ENCODE data around the gene ABL1. TPM values are rescaled to one million over a fixed set of nuclear protein-coding genes. Genes with fewer than 3 reads are reported as not detected.

The ABL1 gene
- total and polyA plus RNA-seq, 2 of the 13 experiments (the other 11 are each of a cell fraction or from before 2014, with no cell fraction given): 10.8 to 20.4 TPM

DNA sequence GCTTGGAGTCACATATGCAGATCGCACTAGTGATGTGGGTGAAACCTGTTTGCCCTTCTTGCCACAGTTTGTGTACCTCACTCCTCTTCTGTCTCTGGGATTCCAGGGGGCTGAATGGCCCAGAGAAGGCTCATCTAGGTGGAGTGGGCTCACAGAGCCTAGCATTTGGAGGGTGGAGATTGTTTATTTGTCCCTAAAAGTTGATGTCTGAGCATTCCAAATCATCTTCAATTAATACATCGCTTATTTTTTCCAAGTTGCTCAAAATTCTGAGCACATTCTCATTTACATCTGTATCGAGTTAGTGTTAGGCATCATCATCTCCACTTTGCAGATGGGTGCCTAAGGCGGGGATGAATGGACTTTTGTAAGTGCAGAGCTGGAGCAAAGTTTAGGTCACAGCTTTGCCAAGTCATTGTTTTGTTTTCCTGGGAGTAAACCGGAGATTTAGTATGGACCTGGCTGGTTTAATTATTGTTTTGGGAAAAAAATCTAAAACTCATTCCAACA lies 2.0 kb downstream of the ABL1 start (continued):
- TF ChIP-seq ZNF558 (CRISPR knock-in tag; IDR thresholded peaks at IDR 0.05; ENCODE audit: borderline replicate concordance) (no peak), ZNF235 (CRISPR knock-in tag; IDR thresholded peaks at IDR 0.05; ENCODE audit: borderline replicate concordance) (no peak), LBX2 (CRISPR knock-in tag; IDR thresholded peaks at IDR 0.05; ENCODE audit: borderline replicate concordance) (no peak), WIZ (CRISPR knock-in tag; IDR thresholded peaks at IDR 0.05) (no peak), SAP130 (CRISPR knock-in tag; IDR thresholded peaks at IDR 0.05; ENCODE audit: low read depth) (peak; percentile 55), ZNF326 (CRISPR knock-in tag; IDR thresholded peaks at IDR 0.05; ENCODE audit: borderline replicate concordance) (no peak), ELF3 (CRISPR knock-in tag; IDR thresholded peaks at IDR 0.05) (no peak), ZNF615 (CRISPR knock-in tag; IDR thresholded peaks at IDR 0.05; ENCODE audit: borderline replicate concordance) (no peak), GTF3A (CRISPR knock-in tag; conservative IDR thresholded peaks at IDR 0.05) (no peak), RARG (CRISPR knock-in tag; IDR thresholded peaks at IDR 0.05; ENCODE audit: low read depth) (no peak), ATM (IDR thresholded peaks at IDR 0.05; ENCODE audit: borderline replicate concordance) (no peak)
- TF ChIP-seq, protein P1, sequence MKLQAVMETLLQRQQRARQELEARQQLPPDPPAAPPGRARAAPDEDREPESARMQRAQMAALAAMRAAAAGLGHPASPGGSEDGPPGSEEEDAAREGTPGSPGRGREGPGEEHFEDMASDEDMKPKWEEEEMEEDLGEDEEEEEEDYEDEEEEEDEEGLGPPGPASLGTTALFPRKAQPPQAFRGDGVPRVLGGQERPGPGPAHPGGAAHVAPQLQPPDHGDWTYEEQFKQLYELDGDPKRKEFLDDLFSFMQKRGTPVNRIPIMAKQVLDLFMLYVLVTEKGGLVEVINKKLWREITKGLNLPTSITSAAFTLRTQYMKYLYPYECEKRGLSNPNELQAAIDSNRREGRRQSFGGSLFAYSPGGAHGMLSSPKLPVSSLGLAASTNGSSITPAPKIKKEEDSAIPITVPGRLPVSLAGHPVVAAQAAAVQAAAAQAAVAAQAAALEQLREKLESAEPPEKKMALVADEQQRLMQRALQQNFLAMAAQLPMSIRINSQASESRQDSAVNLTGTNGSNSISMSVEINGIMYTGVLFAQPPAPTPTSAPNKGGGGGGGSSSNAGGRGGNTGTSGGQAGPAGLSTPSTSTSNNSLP (IDR thresholded peaks at IDR 0.05; ENCODE audit: low read depth, low read length): no peak

DNA sequence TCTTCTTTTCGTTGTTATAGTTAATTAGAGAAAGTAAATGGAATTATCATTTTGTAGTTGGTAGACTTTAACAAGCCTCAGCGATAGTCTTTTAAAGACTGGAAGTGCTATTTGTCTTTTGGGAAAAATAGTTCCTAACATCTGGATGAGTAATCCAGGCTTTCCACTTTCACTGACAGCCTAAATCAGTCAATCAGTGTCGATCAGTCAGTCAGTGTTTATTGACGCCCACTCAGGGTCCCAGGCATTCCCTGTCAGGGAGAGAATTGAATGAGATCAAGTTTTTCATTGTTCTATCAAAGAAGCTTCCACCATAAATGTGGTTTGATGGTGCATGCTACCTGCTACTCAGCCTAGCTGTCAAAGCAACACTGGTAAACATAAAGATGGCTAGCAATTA lies 2.6 kb downstream of the ABL1 start:
- POLR2A ChIA-PET: interaction anchor here (0.9 to 1.4 kb wide), 2 partner anchors 8 to 71 kb away, joined by 3 read pairs; no protein-coding TSS in a partner anchor
- intact Hi-C loops (cut with micrococcal nuclease; ENCODE audit: unreplicated experiment): loop anchor here (10.0 kb wide), 1 partner anchor 123 kb away; no protein-coding TSS in a partner anchor
- Histone ChIP-seq H3K9ac (ENCODE audit: insufficient read depth, low read depth, low read length) (peak overlapping the region; percentile 92), H3K4me3 (replicated peaks in 1 of 3; ENCODE audit: insufficient read depth in 1 of 3, low read depth in 2 of 3, low read length in 3 of 3) (peak overlapping the region; percentile 66 to 92 (median 81); a peak in 5 of 6 replicates), H3K79me2 (ENCODE audit: insufficient read depth, low read length) (peaks cover 65% of the 10 kb centered on the region), H3K4me1 (ENCODE audit: insufficient read depth, low read length) (peaks cover 44% of the 10 kb centered on the region), H3K27me3 (ENCODE audit: control insufficient read depth in 1 of 2, insufficient read depth in 2 of 2, low read length in 2 of 2) (no peaks in the 10 kb centered on the region), H3K9me3 (ENCODE audit: low read length) (no peaks in the 10 kb centered on the region), H3K36me3 (replicated peaks in 1 of 2; ENCODE audit: control insufficient read depth in 1 of 2, insufficient read depth in 2 of 2, low read length in 2 of 2) (no peaks in the 10 kb centered on the region), H2AFZ (ENCODE audit: low read length) (no peak overlapping the region), H3K27ac (ENCODE audit: extremely low read length, insufficient read depth, low read length) (peak overlapping the region; percentile 79), H4K20me1 (ENCODE audit: insufficient read depth, low read length) (0 out of 2 replicates have a peak, but pooled peaks cover 2% of the 10 kb centered on the region), H3K4me2 (ENCODE audit: low read depth, low read length) (peak overlapping the region; percentile 93)
- DNase-seq (ENCODE audit: low spot score) (no peak), ATAC-seq (no peak), FAIRE-seq (no peak)
- BruUV-seq (replicated peaks): no TSS peak
- in situ Hi-C loops (cut with HindIII; ENCODE audit: extremely low pct_ligation_motif_present, low pct_unique_long_range_greater_than_20kb): no loop called here
- CTCF ChIA-PET (ENCODE audit: low intra/inter-chr PET ratio, low total read pairs): no interaction called here
- WGBS (ENCODE audit: low lambda C conversion rate): 17% methylated on average over 4 of the region's 4 CpGs
- TF ChIP-seq MZF1 (CRISPR knock-in tag; IDR thresholded peaks at IDR 0.05; ENCODE audit: borderline replicate concordance) (no peak), KAT8 (CRISPR knock-in tag; IDR thresholded peaks at IDR 0.05) (no peak), ZNF501 (CRISPR knock-in tag; IDR thresholded peaks at IDR 0.05) (no peak), ZNF784 (CRISPR knock-in tag; IDR thresholded peaks at IDR 0.05; ENCODE audit: borderline replicate concordance) (no peak), MED8 (CRISPR knock-in tag; IDR thresholded peaks at IDR 0.05; ENCODE audit: insufficient replicate concordance) (no peak), CERS6 (CRISPR knock-in tag; IDR thresholded peaks at IDR 0.05) (no peak), ZC3H4 (CRISPR knock-in tag; IDR thresholded peaks at IDR 0.05; ENCODE audit: borderline replicate concordance) (no peak), ISX (CRISPR knock-in tag; conservative IDR thresholded peaks at IDR 0.05) (no peak)

Measured in HepG2 (cell line).